ENCODE results near the gene IQCE.
"Not testable (repeated sequence)": the region's sequence is repeated elsewhere in the genome, so short reads cannot be mapped to it uniquely, and the experiment has no call there.

Gene IQCE

GRCh38 chr7:2555121-2556052 is 3.4 kb upstream of the IQCE start, which contains the start of gene BRAT1:
BRAT1 (minus strand) TSS chr7:2555524; CDS start chr7:2554431, 1,093 bp downstream.
- peak; percentile 82 for DNase-seq

DNA sequence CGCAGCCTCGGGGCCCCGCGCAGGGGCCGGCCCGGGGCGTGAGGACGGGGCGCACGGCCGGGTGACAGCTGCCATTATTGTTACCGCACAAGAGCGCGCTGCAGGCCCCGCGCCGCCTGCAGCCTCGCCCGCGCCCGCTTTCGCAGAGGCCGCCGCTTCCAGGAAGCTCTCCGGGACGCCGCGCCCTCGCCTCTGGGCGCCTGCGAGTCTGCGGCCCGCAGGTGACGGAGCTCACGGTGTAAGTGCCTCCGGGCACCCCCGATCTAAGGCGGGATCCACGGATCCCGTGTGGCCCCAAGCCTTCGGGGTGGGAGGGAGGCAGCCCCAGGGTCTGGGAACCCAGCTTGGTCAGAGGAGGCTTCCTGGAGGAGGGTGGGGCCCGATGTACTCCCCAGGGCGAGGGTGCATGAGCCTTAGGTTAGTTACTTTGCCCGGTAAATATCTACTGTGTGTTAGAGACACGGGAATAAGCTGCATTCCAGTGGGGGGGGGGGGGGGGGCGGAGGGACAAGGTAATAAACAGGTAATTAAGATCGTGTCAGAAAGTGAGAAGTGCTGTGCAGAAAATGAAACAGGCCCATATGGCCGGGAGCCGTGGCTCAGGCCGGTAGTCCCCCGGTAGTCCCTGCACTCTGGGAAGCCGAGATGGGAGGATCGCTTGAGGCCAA is 638 bp downstream of the IQCE start:
- no peak for DNase-seq

DNA sequence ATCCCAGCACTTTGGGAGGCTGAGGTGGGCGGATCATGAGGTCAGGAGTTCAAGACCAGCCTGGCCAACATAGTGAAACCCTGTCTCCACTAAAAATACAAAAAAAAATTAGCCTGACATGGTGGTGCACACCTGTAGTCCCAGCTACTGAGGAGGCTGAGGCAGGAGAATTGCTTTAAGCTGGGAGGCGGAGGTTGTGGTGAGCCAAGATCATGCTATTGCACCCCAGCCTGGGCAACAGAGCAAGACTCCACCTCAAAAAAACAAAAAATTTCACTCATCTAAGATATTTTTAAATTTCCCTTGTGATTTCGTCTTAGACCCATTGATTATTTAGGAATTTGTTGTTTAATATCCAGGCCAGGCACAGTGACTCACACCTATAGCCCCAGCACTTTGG is 5.2 kb downstream of the IQCE start:
- DNase-seq: not testable (repeated sequence)

- no peak for DNase-seq
These were observed 6.3 kb downstream of the IQCE start for GRCh38 chr7:2564970-2565540.

DNA sequence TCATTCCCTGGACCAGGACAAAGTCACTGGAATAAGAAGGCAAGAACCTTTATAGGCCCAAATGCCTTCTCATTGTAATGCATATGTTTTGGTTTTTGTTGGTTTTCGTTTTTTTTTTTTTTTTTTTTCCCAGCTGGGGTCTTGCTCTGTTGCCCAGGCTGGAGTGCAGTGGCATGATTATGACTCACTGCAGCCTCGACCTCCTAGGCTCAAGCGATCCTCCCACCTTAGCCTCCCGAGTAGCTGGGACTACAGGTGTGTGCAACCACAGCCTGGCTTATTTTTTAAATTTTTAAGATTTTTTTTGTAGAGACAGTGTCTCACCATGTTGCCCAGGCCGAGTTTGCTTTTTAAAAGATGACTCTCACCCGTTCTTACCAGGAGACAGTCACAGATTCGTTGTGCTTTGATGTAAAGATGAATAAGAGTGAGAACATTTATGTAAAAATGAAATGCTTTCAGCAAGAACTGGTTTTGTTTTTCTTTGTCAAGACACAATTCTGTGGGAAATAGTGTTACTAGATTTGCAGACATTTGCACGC is 7.6 kb downstream of the IQCE start:
- no peak for DNase-seq

DNA sequence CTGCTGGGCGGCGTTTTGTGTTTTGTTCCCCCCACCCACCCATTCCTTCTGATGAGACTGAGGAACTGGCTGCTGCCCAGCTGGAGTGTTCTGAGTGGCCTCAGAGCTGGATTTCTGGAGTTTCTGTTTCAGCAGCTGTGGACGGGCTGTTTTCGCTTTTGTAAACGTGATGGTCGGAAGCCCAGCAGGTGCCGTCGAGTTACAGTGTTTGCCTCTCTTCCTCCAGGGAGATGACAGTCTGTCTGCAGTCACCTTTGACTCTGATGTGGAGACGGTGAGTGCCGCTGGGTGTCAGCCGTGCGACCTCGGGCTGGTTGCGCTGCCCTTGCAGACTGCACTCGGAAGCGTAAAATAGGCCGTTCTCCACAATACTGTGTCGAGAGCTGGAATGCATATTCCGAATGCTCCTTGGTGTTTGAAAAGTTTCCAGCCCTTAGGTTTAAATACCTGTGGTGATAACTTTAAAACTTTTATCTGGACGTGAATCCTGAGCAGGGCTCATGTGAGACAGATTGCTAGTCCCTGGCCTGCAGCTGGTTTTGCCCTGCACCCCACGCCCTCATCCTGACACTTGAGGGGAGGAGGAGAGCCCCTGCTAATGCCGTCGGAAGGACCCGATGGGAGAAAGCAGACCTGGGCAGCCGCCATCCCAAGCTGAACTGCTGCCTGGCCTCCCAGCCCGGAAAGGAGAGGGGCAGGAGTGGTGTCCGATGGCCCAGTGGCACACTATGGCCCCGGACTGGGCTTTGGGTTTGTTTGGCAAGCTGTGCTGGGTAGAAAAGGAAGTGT is 8.3 kb downstream of the IQCE start:
- no peak for DNase-seq

DNA sequence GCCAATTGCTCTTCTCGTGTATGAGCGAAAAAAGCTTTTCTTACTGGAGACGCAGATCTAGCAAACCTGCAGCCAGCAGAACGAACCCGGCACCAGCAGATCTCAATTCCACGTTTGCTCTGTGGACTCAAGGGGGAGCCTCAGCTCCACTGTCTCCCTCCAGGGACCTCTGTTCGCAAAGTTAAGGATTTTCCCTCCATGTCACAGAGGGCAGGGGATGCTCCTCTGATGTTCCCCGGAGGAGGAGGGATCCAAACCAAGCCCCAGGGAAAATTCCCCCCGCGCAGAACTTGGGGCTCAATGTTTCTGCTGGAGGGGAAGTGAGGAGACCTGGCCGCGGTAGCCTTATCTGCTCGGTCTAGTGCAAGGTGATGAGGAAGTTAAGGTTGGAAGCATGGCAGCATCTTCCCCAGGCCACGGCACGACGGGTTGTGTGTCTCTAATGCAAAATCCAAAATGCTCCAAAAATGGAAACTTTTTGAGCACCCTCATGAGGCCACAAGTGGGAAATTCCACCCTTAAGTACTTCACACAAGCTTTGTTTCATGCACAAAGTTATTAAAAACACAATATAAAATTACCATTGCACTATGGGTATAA is 9.0 kb downstream of the IQCE start:
- no peak for DNase-seq

- no peak for DNase-seq
These were observed 9.9 kb downstream of the IQCE start for GRCh38 chr7:2568521-2569223.

- DNase-seq: no peak
These were observed 10.6 kb downstream of the IQCE start for GRCh38 chr7:2569421-2569820.

GRCh38 chr7:2570021-2570420 is 11.2 kb downstream of the IQCE start:
- DNase-seq: no peak

DNA sequence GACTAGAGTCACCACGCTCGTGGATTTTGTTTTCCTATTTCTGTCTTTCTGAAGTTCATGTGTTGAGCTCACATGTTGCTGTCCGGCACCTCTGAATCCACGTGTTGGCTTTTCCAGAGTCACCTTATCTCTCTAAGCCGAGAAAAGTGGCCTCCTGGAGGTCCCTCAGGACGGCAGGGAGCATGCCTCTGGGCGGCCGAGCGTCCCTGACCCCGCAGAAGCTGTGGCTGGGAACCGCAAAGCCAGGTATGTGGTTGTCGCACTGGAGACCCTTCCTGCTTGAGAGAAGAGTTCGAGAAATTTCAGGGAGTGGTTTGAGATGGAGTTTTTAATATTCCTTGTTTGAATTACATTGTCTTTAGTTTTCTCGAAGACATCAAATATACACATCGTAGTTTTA is 12.6 kb downstream of the IQCE start:
- DNase-seq: no peak

GRCh38 chr7:2572101-2572842 is 13.5 kb downstream of the IQCE start:
- DNase-seq: no peak

DNA sequence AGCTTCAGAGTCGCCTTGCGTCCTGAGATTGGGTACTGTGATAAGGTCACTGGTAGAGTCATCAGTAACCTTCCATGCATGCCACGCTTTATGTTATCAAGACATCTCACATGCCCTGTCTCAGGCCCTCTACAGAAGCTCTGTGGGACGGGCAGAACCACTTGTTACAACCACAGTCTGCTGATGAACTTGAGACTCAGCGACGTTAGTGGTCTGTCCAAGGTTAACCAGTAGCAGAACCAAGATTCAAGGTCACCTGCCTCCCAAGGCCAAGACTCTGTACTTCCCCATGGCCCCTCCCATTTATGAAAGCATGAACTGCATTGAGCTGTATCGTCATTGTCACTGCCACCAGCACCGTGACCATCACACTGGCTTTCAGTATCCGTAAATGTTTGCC is 15.0 kb downstream of the IQCE start:
- DNase-seq: no peak

- no peak for DNase-seq
These were observed 16.4 kb downstream of the IQCE start for GRCh38 chr7:2575046-2575732.

GRCh38 chr7:2575733-2576340 is 17.1 kb downstream of the IQCE start:
- no peak for DNase-seq

GRCh38 chr7:2576742-2577491 is 18.1 kb downstream of the IQCE start:
- DNase-seq: no peak

GRCh38 chr7:2577914-2578680 is 19.3 kb downstream of the IQCE start:
- DNase-seq: no peak

- DNase-seq: no peak
These were observed 21.9 kb downstream of the IQCE start for GRCh38 chr7:2580636-2581035.

Measured in 8988T (cell line).